Stimulated activated CD8-positive, alpha-beta memory T cell treated with anti-CD3 and anti-CD28 coated beads, Interleukin-7, amount 100 ng/mL, for 24 hours (primary cell): Measurements from ENCODE around the gene UMOD.
"Not testable (repeated sequence)": the region's sequence is repeated elsewhere in the genome, so short reads cannot be mapped to it uniquely, and the experiment has no call there.

ENCODE experiments used
- DNase-seq: peaks from one replicate; pipeline ENCODE4 v3.0.0-alpha.2; 2020; ENCODE audit warnings: low read depth

Gene UMOD

GRCh38 chr16:20320592-20320991 lies 31.9 kb downstream of the UMOD start:
- DNase-seq: no peak

DNA sequence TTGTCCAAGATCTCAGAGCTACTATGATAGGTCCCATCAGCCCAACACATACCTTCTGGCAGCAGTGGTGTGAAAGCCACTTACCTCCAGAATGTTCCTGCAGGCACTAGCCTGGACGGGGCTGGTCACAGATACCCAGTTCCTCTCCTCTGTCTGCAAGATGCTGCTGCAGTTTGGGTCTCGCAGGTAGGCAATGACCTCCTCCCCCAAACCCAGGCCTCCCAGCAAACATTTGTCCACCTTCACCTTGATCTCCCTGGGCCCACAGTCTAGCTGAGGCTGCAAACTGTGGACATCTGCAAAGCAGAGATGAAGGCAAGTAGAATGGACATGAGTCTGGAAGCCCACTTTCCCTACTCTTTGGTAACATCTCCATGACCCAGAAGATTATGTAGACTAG lies 32.3 kb downstream of the UMOD start:
- DNase-seq: no peak

DNA sequence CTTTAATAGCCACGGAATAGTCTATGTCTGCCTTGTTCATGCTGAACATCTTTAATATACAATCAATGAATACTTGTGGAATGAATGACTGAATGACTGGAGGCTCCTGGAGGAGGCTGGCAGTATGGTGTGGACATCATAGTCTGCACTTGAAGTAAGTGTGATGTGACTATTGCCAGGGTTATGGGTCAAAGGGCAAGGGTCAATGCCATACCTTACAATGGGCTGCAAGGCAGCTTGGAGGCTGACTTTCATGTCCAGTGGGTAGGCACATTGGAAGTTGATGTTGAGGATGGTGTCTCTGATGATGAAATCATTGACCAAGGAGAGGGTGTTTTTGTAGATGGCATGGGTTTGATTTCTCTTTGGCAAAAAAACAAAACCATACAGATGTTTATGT lies 33.1 kb downstream of the UMOD start:
- no peak for DNase-seq

DNA sequence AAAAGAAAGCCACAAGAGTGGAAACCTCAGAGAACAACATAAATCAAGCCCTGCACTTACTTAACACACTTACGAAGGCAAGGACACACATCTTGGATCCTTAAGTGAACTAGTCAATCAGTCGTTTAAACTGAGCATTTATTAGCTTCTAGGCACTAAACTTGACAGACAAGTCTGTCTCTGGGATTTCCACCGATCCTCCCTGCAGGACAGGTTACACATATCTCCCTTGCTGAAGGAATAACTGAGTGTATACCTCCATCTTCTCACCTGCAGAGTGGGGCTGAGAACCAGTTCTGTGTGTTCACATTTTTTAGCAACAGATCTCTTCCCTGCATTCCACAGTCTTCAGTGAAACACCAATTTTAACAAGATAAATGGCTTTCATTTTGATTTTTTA lies 34.1 kb downstream of the UMOD start:
- DNase-seq: no peak

DNA sequence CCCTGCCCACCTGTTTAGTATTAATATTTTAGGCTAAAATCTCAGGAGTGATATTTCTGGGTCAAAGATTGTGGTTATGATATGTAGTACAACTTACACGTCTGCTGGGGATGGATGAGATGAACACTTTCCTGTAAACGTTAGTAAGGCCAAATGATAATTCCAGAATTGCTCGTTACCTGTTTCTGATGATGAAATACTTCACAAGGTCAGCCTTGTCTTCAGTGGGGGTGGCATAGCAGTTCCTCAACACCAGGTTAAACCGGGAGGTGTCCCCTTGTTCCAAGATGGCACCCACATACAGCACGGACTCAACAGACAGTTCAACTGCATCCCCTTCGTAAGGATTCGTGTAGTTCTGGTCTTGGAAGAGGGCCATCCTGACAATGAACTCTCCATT lies 34.5 kb downstream of the UMOD start:
- no peak for DNase-seq

DNA sequence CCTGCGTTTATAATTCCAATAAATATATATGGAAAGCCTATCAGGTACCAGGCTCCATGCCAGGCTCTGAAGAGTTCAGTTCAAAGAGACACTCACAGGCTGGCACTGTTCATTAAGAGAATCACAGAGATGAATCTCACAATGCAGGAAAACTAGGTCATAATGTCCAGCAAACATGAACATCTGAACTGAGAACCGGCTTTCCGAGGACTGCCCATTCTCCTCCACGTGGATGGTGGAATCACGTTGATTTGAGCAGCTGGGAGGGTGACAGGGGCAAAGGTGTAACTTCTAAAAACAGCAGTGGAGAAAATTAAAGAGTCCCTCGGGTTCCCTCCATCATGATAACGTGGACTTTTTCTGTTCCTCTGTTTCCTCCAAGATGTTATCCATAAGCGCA lies 35.4 kb downstream of the UMOD start:
- no peak for DNase-seq

- DNase-seq: no peak
These were observed 35.8 kb downstream of the UMOD start for GRCh38 chr16:20316715-20317114.

DNA sequence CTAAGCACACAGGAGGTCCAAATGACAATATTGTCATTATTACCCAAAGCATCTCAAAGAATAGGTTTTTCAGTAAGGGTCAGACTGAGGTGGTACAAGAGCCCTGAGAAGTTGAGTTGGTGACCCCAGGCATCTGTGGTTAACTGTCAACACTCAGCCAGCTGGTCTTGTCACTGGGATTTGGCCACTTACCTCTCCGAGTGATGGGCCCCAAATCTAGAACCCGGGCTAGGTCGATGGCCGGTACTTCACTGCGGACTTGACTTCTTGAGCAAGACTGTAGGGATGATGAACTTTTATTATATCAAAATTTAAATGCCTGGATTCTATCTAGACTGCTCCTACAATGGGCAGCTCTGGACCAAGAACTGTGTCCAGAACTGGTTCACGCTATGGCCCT lies 36.8 kb downstream of the UMOD start:
- no peak for DNase-seq

DNA sequence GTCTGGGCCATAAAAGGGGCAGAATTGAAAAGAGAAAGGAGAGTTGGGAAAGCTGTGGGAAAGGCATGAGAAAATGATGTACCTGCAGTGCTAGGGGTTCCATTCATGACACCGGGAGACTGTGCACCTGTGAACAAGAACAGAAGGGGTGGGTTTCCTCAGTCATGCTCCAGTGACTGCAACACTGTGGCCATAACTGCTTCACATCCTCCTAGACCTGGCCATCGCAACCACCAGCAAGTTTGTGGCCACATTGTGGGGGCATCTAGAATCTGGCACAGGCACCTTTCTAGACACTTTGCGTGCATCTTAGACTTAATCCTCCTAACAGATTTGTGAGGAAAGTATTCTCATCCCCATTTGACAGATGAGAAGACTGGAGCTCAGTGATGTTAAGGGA lies 37.9 kb downstream of the UMOD start:
- DNase-seq: no peak

GRCh38 chr16:20313741-20314140 lies 38.8 kb downstream of the UMOD start:
- DNase-seq: no peak

- DNase-seq: not testable (repeated sequence)
These were observed 39.9 kb downstream of the UMOD start for GRCh38 chr16:20312536-20313095.

- DNase-seq: no peak
These were observed 41.0 kb downstream of the UMOD start for GRCh38 chr16:20311548-20311947.

DNA sequence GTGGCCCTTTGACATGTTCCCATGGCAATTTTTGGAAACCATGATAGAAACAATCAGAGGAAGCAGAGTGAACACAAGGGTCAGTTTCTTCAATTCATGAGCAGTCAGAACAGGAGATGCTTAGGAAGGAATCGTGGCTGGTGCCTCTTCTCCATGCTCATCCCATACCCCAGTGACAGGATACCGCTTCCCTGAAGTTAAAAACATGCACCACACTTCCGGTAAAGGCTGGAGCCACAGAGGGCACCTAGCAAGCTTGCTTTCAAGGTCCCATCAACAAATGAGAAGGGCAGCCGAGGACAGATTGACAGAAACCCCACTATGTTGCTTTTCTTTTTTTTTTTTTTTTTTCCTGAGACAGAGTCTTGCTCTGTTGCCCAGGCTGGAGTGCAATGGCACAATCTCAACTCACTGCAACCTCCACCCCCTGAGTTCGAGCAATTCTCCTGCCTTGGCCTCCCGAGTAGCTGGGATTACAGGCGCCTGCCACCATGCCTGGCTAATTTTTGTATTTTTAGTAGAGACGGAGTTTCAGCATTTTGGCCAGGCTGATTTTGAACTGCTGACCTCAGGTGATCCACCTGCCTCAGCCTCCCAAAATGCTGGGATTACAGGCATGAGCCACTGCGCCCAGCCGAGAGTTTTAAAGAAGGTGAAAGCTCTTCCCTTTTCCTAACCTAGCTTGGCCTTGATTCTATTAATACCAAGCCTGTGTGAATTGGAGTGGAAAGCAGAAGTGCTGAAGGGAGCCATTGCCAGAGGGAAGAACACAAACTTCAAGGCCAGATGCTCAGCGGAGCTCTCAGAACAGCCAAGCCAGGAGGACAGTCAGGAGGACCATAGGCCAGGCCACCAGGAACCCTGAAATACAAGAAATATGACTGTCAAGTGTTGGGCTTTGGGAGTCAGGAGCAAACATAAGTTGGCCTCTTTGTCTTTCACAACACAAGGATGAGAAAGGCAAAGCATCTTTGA lies 41.8 kb downstream of the UMOD start:
- DNase-seq: no peak

DNA sequence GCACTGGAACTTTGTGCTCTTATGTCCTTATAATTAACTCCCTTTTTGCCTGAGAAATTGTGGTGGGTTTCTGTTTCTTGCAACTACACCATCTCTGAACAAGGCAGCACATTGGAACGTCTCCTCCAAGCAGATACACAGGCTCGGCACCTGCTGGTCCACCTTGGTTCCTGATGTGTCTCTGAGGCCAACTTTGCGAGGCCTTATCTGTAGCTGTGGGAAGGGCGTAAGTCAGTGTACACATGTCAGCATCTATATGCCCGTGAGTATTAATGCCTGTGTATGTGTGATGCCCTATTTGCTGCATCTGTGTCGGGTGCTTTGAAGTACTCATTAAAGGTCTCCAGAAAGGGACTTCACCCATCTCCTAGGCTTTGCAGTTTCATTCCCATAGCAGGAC lies 42.7 kb downstream of the UMOD start:
- DNase-seq: no peak

DNA sequence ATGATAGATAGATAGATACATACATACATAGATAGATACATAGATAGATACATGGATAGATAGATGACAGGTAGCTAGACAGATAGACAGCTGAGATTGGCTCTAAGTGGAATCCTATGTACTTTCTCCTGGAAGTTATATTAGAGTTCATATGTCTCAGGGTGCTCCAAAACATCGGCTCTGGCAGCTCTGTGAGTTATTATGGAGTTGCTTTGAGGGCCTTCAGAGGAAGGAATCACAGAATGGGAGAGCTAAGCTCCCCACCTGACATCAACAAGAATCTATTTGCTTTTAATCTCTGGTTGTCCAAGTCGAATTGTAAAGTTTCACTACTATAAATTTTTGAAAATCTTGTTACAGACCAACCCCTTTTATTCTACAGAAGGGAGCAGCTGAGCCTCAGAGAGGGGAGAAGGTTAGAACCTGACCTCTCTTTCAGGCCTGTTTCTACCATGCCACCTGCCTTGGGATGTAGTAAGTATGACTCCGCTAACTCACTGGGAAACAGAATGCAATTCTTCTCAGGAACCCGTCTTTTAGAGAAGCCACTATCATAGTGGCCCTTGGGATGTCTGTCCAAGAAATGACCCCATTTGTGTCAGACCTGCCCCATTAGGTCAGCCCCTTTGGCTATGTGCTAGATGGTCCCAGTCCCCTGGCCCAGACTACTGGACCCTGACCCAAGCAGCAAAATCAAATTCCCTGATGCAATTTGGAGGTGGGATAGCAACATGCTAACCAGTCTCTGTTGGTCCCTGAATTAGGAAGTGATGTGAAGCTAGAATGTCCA lies 43.5 kb downstream of the UMOD start:
- no peak for DNase-seq

DNA sequence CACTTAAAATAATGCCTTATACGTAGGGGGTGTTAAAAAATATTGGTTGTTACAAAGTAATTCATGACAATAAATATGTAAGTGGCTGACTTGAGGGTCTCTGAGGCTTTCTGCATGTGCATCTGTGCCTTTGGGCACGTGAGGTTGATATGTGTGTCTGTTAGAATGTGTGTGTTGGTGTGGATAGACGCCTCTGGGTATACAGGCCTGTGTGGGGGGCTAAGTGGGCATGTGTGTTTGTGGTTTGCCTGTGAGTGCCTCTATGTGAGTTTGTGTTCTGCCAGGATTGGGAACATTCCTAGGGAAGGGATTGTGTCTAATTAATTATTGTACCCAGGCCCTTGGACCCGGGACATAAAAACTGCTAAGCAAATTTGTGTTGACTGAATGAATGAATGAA lies 44.2 kb downstream of the UMOD start:
- no peak for DNase-seq

DNA sequence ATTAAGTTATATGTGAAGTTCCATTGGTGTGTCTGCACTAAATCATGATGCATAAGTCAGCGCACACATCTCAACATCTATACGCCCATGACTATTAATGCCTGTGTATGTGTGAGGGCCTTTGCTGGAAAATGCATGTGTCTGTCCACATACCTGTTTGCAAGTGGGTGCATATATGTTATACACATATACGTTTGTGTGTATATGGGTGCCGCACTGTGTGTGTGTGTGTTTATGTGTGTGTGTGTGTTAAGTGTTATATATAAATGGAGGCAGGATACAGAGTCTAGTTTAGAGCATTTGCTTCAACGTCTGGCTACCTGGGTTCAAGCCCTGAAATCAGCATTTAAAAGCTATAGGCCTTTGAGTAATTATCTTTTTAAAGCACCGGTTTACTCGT lies 44.7 kb downstream of the UMOD start:
- DNase-seq: no peak

DNA sequence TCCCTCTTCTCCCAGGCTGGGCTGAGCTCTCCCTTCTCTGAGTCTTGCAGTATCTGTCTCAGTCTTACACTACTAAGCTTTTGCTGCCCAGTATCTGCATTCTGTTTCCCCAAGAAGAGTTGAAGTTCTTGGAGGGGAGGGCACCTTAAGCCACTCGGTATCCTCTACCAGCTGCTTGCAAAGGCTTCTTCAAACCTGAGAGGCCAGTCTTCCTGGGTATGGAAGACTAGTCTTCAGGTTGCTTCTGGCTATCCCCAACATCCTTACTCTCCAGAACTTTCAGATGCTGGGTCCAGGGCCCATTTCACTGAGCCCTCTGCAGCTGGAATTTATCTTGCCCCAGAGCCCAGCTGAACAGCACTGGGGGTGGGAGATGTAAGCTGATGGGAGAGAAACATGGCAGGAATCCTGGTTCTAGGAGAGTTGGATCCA lies 45.3 kb downstream of the UMOD start:
- DNase-seq: no peak

DNA sequence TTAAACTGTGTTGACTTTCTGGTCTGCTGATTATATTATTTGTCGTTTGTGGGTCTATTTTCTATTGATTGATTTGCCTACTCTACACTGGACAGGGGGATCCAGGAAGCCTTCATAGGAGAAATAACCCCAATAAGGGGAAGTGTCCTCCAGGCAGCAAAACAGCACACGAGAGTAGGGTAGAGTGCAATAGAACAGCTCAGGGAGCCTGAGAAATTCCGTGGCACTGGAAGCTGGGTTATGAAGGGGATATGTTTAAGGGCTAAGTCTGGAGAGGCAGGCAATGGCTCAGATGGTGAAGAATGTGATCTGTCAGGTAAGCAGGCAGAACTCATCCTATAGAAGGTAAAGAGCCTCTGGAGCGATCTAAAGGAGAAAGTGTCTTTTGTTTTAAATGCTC lies 46.1 kb downstream of the UMOD start:
- no peak for DNase-seq

DNA sequence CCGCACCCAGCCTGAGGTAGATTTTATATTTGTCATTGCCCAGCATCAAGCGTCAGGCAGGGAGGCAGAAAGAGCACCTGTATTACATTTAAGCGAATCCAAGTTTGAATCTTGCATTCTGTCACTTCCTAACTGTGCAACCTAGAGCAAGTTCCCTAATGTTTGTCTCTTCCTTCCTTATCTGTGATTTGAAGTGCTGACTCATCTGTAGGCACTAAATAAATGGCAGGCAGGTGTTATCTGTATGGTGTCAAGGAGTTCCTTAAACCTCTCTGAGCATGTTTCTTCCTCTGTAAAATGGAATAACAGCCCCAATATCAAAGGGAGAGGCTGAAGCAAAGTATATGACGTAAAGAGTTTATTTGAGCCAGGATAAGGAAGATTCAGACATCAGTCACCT lies 49.5 kb downstream of the UMOD start:
- no peak for DNase-seq

GRCh38 chr16:20302389-20302788 lies 50.1 kb downstream of the UMOD start:
- no peak for DNase-seq

- no peak for DNase-seq
These were observed 50.7 kb downstream of the UMOD start for GRCh38 chr16:20301840-20302239.
